Measurements from ENCODE around the gene PRR20G. TPM values are rescaled to one million over a fixed set of nuclear protein-coding genes. Genes with fewer than 3 reads are reported as not detected.

The PRR20G gene
- total RNA-seq = not detected in 3 replicates

- no peak for DNase-seq (ENCODE audit: low spot score in 2 of 2, unreplicated experiment in 2 of 2)
- Mint-ChIP-seq H3K27ac (no peak within 1 kb of the TSS), H3K27me3 (ENCODE audit: low read depth) (peaks cover 22% of the 10 kb centered on the region), H3K4me3 (no peak within 1 kb of the TSS), H3K36me3 (no peaks in the 10 kb centered on the region), H3K9me3 (peaks cover 18% of the 10 kb centered on the region), H3K4me1 (no peaks in the 10 kb centered on the region)
- no peak for TF ChIP-seq CTCF (IDR thresholded peaks at IDR 0.05; ENCODE audit: unreplicated experiment)
These were observed at the start of gene PRR20G for GRCh38 chr3:127287840-127288239. Gene PRR20G (minus strand): TSS chr3:127288046. CDS start chr3:127287365, 681 bp downstream.

GRCh38 chr3:127337001-127337400 is 49.2 kb upstream of the PRR20G start:
- TF ChIP-seq CTCF (IDR thresholded peaks at IDR 0.05; ENCODE audit: unreplicated experiment) = no peak
- no peak overlapping the region for H3K27ac Mint-ChIP-seq
- H3K4me3 Mint-ChIP-seq = no peak overlapping the region
- DNase-seq (ENCODE audit: low spot score in 2 of 2, unreplicated experiment in 2 of 2) = no peak
- peaks cover 25% of the 10 kb centered on the region for H3K9me3 Mint-ChIP-seq
- H3K4me1 Mint-ChIP-seq = no peaks in the 10 kb centered on the region
- peaks cover 68% of the 10 kb centered on the region for H3K27me3 Mint-ChIP-seq (ENCODE audit: low read depth)
- no peaks in the 10 kb centered on the region for H3K36me3 Mint-ChIP-seq

- Mint-ChIP-seq H3K4me3 (no peak overlapping the region), H3K4me1 (no peaks in the 10 kb centered on the region), H3K27ac (no peak overlapping the region), H3K36me3 (no peaks in the 10 kb centered on the region), H3K9me3 (peaks cover 30% of the 10 kb centered on the region), H3K27me3 (ENCODE audit: low read depth) (peaks cover 61% of the 10 kb centered on the region)
- no peak for TF ChIP-seq CTCF (IDR thresholded peaks at IDR 0.05; ENCODE audit: unreplicated experiment)
- DNase-seq (ENCODE audit: low spot score in 2 of 2, unreplicated experiment in 2 of 2) = no peak
These were observed 48.3 kb upstream of the PRR20G start for GRCh38 chr3:127336101-127336500.

- no peaks in the 10 kb centered on the region for H3K4me1 Mint-ChIP-seq
These were observed 42.5 kb upstream of the PRR20G start for GRCh38 chr3:127330385-127330784.

GRCh38 chr3:127329631-127330285 is 41.9 kb upstream of the PRR20G start:
- TF ChIP-seq CTCF (IDR thresholded peaks at IDR 0.05; ENCODE audit: unreplicated experiment) = no peak
- H3K4me3 Mint-ChIP-seq = no peak overlapping the region
- peaks cover 32% of the 10 kb centered on the region for H3K9me3 Mint-ChIP-seq
- DNase-seq (ENCODE audit: low spot score in 2 of 2, unreplicated experiment in 2 of 2) = no peak
- no peak overlapping the region for H3K27ac Mint-ChIP-seq
- no peaks in the 10 kb centered on the region for H3K4me1 Mint-ChIP-seq
- H3K36me3 Mint-ChIP-seq = no peaks in the 10 kb centered on the region
- peaks cover 36% of the 10 kb centered on the region for H3K27me3 Mint-ChIP-seq (ENCODE audit: low read depth)

More at GRCh38 chr3:127330385-127330784, 42.5 kb upstream of the PRR20G start:
- TF ChIP-seq CTCF (IDR thresholded peaks at IDR 0.05; ENCODE audit: unreplicated experiment) = no peak
- Mint-ChIP-seq H3K36me3 (no peaks in the 10 kb centered on the region), H3K27me3 (ENCODE audit: low read depth) (peaks cover 32% of the 10 kb centered on the region), H3K4me3 (no peak overlapping the region), H3K9me3 (peaks cover 35% of the 10 kb centered on the region), H3K27ac (no peak overlapping the region)
- no peak for DNase-seq (ENCODE audit: low spot score in 2 of 2, unreplicated experiment in 2 of 2)

Data from mesothelial cell of epicardium (in vitro differentiated cells).